T-helper 2 cell treated with Interferon-gamma antibody and Interleukin-4, amounts not matched to agents 100 ng/mL and 5 ng/mL, for 36 hours (primary cell): Measurements from ENCODE around the gene CTRL. TPM values are rescaled to one million over a fixed set of nuclear protein-coding genes. Genes with fewer than 3 reads are reported as not detected.
"Not testable (repeated sequence)": the region's sequence is repeated elsewhere in the genome, so short reads cannot be mapped to it uniquely, and the experiment has no call there.

Experiments
- intact Hi-C: fragments of 100-400 bp; cut with micrococcal nuclease; formaldehyde crosslinking; loops from one replicate; pipeline ENCODE4 v1.15.1; 2023
- total RNA-seq: library from RNA; stranded (reverse); gene quantifications from 2 replicates; pipeline ENCODE4 v1.2.3, GENCODE V29; 2022

Gene CTRL
- total RNA-seq: 9.6 and 11.9 TPM in 2 replicates

GRCh38 chr16:67931712-67932461 is at the start of gene CTRL:
Gene CTRL (minus strand): TSS chr16:67931862. CDS start chr16:67931852, 10 bp downstream.
- intact Hi-C loops: no loop called here

GRCh38 chr16:67979955-67980678 is 48.5 kb upstream of the CTRL start, which contains the start of gene DPEP3:
Gene DPEP3 (minus strand): TSS chr16:67980499. CDS start chr16:67980380, 119 bp downstream.
- intact Hi-C loops: loop anchor here (5.0 kb wide), 1 partner anchor 42 kb away; the partner anchor contains the start of genes DDX28 and DUS2

- intact Hi-C loops: no loop called here
Measured at GRCh38 chr16:67977469-67978227, 46.0 kb upstream of the CTRL start.

GRCh38 chr16:67977005-67977404 is 45.3 kb upstream of the CTRL start:
- intact Hi-C loops: no loop called here

GRCh38 chr16:67976205-67976604 is 44.5 kb upstream of the CTRL start:
- intact Hi-C loops: no loop called here

GRCh38 chr16:67975321-67976105 is 43.9 kb upstream of the CTRL start:
- intact Hi-C loops: no loop called here

- intact Hi-C loops: not testable (repeated sequence)
Measured at GRCh38 chr16:67972285-67972684, 40.6 kb upstream of the CTRL start.

GRCh38 chr16:67971111-67971510 is 39.4 kb upstream of the CTRL start:
- intact Hi-C loops: no loop called here

GRCh38 chr16:67969254-67970039 is 37.8 kb upstream of the CTRL start:
- intact Hi-C loops: loop anchor here (2.0 kb wide), 1 partner anchor 53 kb away; the partner anchor contains the start of genes DDX28 and DUS2

GRCh38 chr16:67968400-67969253 is 37.0 kb upstream of the CTRL start, which contains the start of gene SLC12A4:
Gene SLC12A4 (minus strand): TSS chr16:67968637. CDS start chr16:67968553, 84 bp downstream.
- intact Hi-C loops: loop anchor here (1.0 to 2.0 kb wide), 3 partner anchors 32 to 75 kb away; partner anchors contain the start of genes DDX28, DUS2, PSKH1 and PSMB10

GRCh38 chr16:67967958-67968399 is 36.3 kb upstream of the CTRL start:
- intact Hi-C loops: loop anchor here (1.0 to 2.0 kb wide), 3 partner anchors 32 to 75 kb away; partner anchors contain the start of genes DDX28, DUS2, PSKH1 and PSMB10

GRCh38 chr16:67967183-67967957 is 35.7 kb upstream of the CTRL start:
- intact Hi-C loops: no loop called here

- intact Hi-C loops: no loop called here
Measured at GRCh38 chr16:67966549-67967182, 35.0 kb upstream of the CTRL start.

- intact Hi-C loops: no loop called here
Measured at GRCh38 chr16:67965668-67966548, 34.2 kb upstream of the CTRL start.

GRCh38 chr16:67964477-67965131 is 32.9 kb upstream of the CTRL start:
- intact Hi-C loops: no loop called here
